IMR-90 (cell line): Measurements from ENCODE around the gene SECISBP2. TPM values are rescaled to one million over a fixed set of nuclear protein-coding genes. Genes with fewer than 3 reads are reported as not detected.
"Not testable (repeated sequence)": the region's sequence is repeated elsewhere in the genome, so short reads cannot be mapped to it uniquely, and the experiment has no call there.

ENCODE experiments used
- ATAC-seq: fragments of 200-7000 bp; cut with Tn5 transposase; 2 replicates; pipeline ENCODE4 v1.9.1; 2020; ENCODE audit warnings: low read depth, mild to moderate bottlenecking, moderate library complexity
- BruUV-seq: library from RNA; stranded (reverse); fragments of 400-500 nt; replicated peaks from 2 replicates; lab custom pipeline; 2021; lab: Mats Ljungman, UMichigan
- CTCF ChIA-PET: fragments of 300-600 bp; formaldehyde crosslinking; extraction: SDS; loops from one replicate; lab custom pipeline; 2021; ENCODE audit warnings: antibody characterized with exemption; lab: Yijun Ruan, JAX
- POLR2A ChIA-PET: fragments of 300-600 bp; sonication (Branson Sonifier 250); formaldehyde crosslinking; loops from one replicate; lab custom pipeline; 2022; ENCODE audit warnings: antibody characterized with exemption; ENCODE audit not compliant: unreplicated experiment; lab: Charles Lee
- DNase-seq: peaks from one replicate; pipeline ENCODE4 v3.0.0; 2013
- H2AFZ ChIP-seq: replicated peaks from 2 replicates; pipeline ENCODE3; 2013; ENCODE audit warnings: low read length, mild to moderate bottlenecking; ENCODE audit not compliant: poor library complexity
- H2AK5ac ChIP-seq: 2 replicates; pipeline ENCODE4 v1.6.1; 2013; ENCODE audit warnings: low read depth, low read length, inconsistent platforms
- H2AK9ac ChIP-seq: replicated peaks from 2 replicates; pipeline ENCODE3; 2013; ENCODE audit warnings: mild to moderate bottlenecking, low read depth, low read length, moderate library complexity; ENCODE audit not compliant: poor library complexity
- H2BK120ac ChIP-seq: 2 replicates; pipeline ENCODE4 v1.6.1; 2013; ENCODE audit warnings: low read depth, low read length, inconsistent platforms
- H2BK15ac ChIP-seq: 3 replicates; pipeline ENCODE4 v1.6.1; 2013; ENCODE audit warnings: low read depth, low read length, inconsistent platforms
- H2BK20ac ChIP-seq: 2 replicates; pipeline ENCODE4 v1.6.1; 2013; ENCODE audit warnings: low read depth, mild to moderate bottlenecking, inconsistent platforms, low read length, moderate library complexity
- H2BK5ac ChIP-seq: 2 replicates; pipeline ENCODE4 v1.6.1; 2013; ENCODE audit warnings: mild to moderate bottlenecking, low read depth, low read length, inconsistent platforms; ENCODE audit not compliant: poor library complexity, severe bottlenecking
- H3K14ac ChIP-seq: replicated peaks from 2 replicates; pipeline ENCODE4 v1.6.1; 2013; ENCODE audit warnings: low read depth, low read length, inconsistent platforms
- H3K18ac ChIP-seq: 2 replicates; pipeline ENCODE4 v1.6.1; 2013; ENCODE audit warnings: low read depth, low read length, control low read depth
- H3K23ac ChIP-seq: 2 replicates; pipeline ENCODE4 v1.6.1; 2013; ENCODE audit warnings: low read depth, low read length, inconsistent platforms
- H3K27ac ChIP-seq: 2 replicates; pipeline ENCODE4 v1.5.1; 2013; ENCODE audit warnings: mild to moderate bottlenecking, control low read depth, low read length; ENCODE audit not compliant: insufficient read depth
- H3K27me3 ChIP-seq: 2 replicates; pipeline ENCODE4 v1.6.1; 2013; ENCODE audit warnings: low read length; ENCODE audit not compliant: control insufficient read depth, insufficient read depth
- H3K36me3 ChIP-seq: 2 replicates; pipeline ENCODE4 v1.6.1; 2013; ENCODE audit warnings: low read length, mixed read lengths; ENCODE audit not compliant: control insufficient read depth, insufficient read depth
- H3K4ac ChIP-seq: 2 replicates; pipeline ENCODE4 v1.6.1; 2013; ENCODE audit warnings: low read depth, low read length, inconsistent platforms
- H3K4me1 ChIP-seq: 2 replicates; pipeline ENCODE4 v1.6.1; 2013; ENCODE audit warnings: low read length, mixed read lengths; ENCODE audit not compliant: control insufficient read depth, insufficient read depth
- H3K4me2 ChIP-seq: 2 replicates; pipeline ENCODE4 v1.6.1; 2013; ENCODE audit warnings: low read depth, mild to moderate bottlenecking, control low read depth, low read length, moderate library complexity
- H3K4me3 ChIP-seq: 2 replicates; pipeline ENCODE4 v1.5.1; 2013; ENCODE audit warnings: low read depth, mild to moderate bottlenecking, control low read depth, low read length, moderate library complexity; ENCODE audit not compliant: insufficient read depth
- H3K56ac ChIP-seq: 2 replicates; pipeline ENCODE4 v1.6.1; 2013; ENCODE audit warnings: low read length, inconsistent platforms; ENCODE audit not compliant: insufficient read depth; ENCODE audit errors: extremely low read depth
- H3K79me1 ChIP-seq, 2 experiments: 2 replicates each; pipeline ENCODE4 v1.6.1; 2013; ENCODE audit warnings: low read length in 2 of 2, inconsistent platforms in 1 of 2, low read depth in 1 of 2
- H3K9ac ChIP-seq: 2 replicates; pipeline ENCODE4 v1.6.1; 2013; ENCODE audit warnings: low read depth, low read length, control low read depth
- H3K9me1 ChIP-seq: 2 replicates; pipeline ENCODE4 v1.6.1; 2013; ENCODE audit warnings: low read length, inconsistent platforms; ENCODE audit not compliant: insufficient read depth
- H3K9me3 ChIP-seq: 2 replicates; pipeline ENCODE4 v1.6.1; 2013; ENCODE audit warnings: low read length; ENCODE audit not compliant: control insufficient read depth, insufficient read depth
- H4K20me1 ChIP-seq: 2 replicates; pipeline ENCODE4 v1.6.1; 2013; ENCODE audit warnings: low read length, inconsistent platforms; ENCODE audit not compliant: insufficient read depth
- H4K5ac ChIP-seq: 2 replicates; pipeline ENCODE4 v1.6.1; 2013; ENCODE audit warnings: mild to moderate bottlenecking, low read depth, low read length, control low read depth
- H4K8ac ChIP-seq, 2 experiments: 2 replicates each; pipeline ENCODE4 v1.6.1; 2013; ENCODE audit warnings: low read depth in 2 of 2, low read length in 2 of 2, control low read depth in 1 of 2, inconsistent platforms in 1 of 2
- H4K91ac ChIP-seq: 2 replicates; pipeline ENCODE4 v1.6.1; 2013; ENCODE audit warnings: low read depth, low read length, inconsistent platforms; ENCODE audit not compliant: insufficient read depth
- BHLHE40 ChIP-seq: fragments of 150-350 bp; IDR thresholded peaks from 2 replicates; pipeline ENCODE4 v1.6.1; 2016; ENCODE audit warnings: mild to moderate bottlenecking, low read depth, low read length
- CEBPB ChIP-seq: IDR thresholded peaks from 2 replicates; pipeline ENCODE4 v1.6.1; 2012; ENCODE audit warnings: low read depth, low read length, improper control_type of control experiment
- FOS ChIP-seq: fragments of 150-350 bp; IDR thresholded peaks from 2 replicates; pipeline ENCODE4 v1.6.1; 2016; ENCODE audit warnings: low read depth, low read length
- MAFK ChIP-seq: IDR thresholded peaks from 2 replicates; pipeline ENCODE4 v1.6.1; 2012; ENCODE audit warnings: low read depth, low read length, improper control_type of control experiment
- MAZ ChIP-seq: IDR thresholded peaks from 2 replicates; pipeline ENCODE4 v1.6.1; 2012; ENCODE audit warnings: low read depth, mild to moderate bottlenecking, low read length, improper control_type of control experiment, moderate library complexity, borderline replicate concordance
- MXI1 ChIP-seq: IDR thresholded peaks from 2 replicates; pipeline ENCODE4 v1.6.1; 2012; ENCODE audit warnings: low read depth, mild to moderate bottlenecking, low read length, moderate library complexity, borderline replicate concordance
- NFE2L2 ChIP-seq: fragments of 150-350 bp; IDR thresholded peaks from 2 replicates; pipeline ENCODE4 v1.6.1; 2016; ENCODE audit warnings: low read depth, mild to moderate bottlenecking, low read length
- POLR2A ChIP-seq: IDR thresholded peaks from 2 replicates; pipeline ENCODE4 v1.6.1; 2012; ENCODE audit warnings: mild to moderate bottlenecking, low read depth, low read length
- RAD21 ChIP-seq: IDR thresholded peaks from 2 replicates; pipeline ENCODE4 v1.6.1; 2012; ENCODE audit warnings: low read length, improper control_type of control experiment
- RFX5 ChIP-seq: IDR thresholded peaks from 2 replicates; pipeline ENCODE4 v1.8.0; 2012; ENCODE audit warnings: low read depth, mild to moderate bottlenecking, low read length, moderate library complexity
- WGBS, 2 experiments: methylation state at CpG; one replicate each; pipeline versions ENCODE4 v1.1.5 to v1.1.7; 2013; ENCODE audit warnings: missing lambda C conversion rate in 2 of 2; ENCODE audit not compliant: insufficient read length in 1 of 2; ENCODE audit errors: extremely low coverage in 2 of 2; 5-methylcytosine and 5-hydroxymethylcytosine counted together
- dilution Hi-C: fragments of 300-500 bp; cut with HindIII; formaldehyde crosslinking; loops from one replicate; pipeline ENCODE4 v1.14.3; 2018; ENCODE audit warnings: low sequenced_read_pairs; ENCODE audit not compliant: unreplicated experiment
- in situ Hi-C: fragments of 300-500 bp; cut with MboI; formaldehyde crosslinking; loops from 3 replicates; pipeline ENCODE4 v1.14.3; 2019; ENCODE audit warnings: low sequenced_read_pairs, inconsistent platforms, mixed read lengths
- intact Hi-C: fragments of 100-400 bp; cut with micrococcal nuclease; formaldehyde crosslinking; loops from 2 replicates; pipeline ENCODE4 v1.10.0; 2022
- polyA plus RNA-seq, 3 experiments: library from polyadenylated mRNA; depleted of rRNA; stranded (reverse); fragments of >200 nt; gene quantifications; 2 replicates each; pipeline ENCODE4 v1.2.3, GENCODE V29; 2012; ENCODE audit warnings: low replicate concordance in 1 of 3
- total RNA-seq: library from RNA; depleted of rRNA; stranded (reverse); fragments of >200 nt; gene quantifications from 2 replicates; pipeline ENCODE4 v1.2.3, GENCODE V29; 2012

SECISBP2 gene
- total and polyA plus RNA-seq, 2 of the 4 experiments (the other 2 are of a cell fraction) = 16.4 to 18.8 TPM

GRCh38 chr9:89274838-89275237, 43.5 kb upstream of the SECISBP2 start:
- Histone ChIP-seq H3K4me2 (peak overlapping the region; percentile 36; the same call in 1 of the 2 replicates), H3K4me3 (no peak overlapping the region), H3K79me1 (no peaks in the 10 kb centered on the region), H3K27ac (peak overlapping the region; percentile 55; the same call in 1 of the 2 replicates), H3K23ac (no peak overlapping the region), H3K4ac (no peak overlapping the region), H3K36me3 (no peaks in the 10 kb centered on the region), H4K20me1 (no peaks in the 10 kb centered on the region), H4K5ac (peak overlapping the region; percentile 55; the same call in 1 of the 2 replicates), H3K56ac (no peak overlapping the region), H2AK9ac (no peak overlapping the region), H4K91ac (no peak overlapping the region), H4K8ac (peak overlapping the region in 1 of 2 experiments; percentile 63; a peak in 1 of 4 replicates), H2AFZ (no peak overlapping the region), H3K9me3 (peaks cover 12% of the 10 kb centered on the region), H3K14ac (no peak overlapping the region), H3K9me1 (no peaks in the 10 kb centered on the region), H2BK5ac (peak overlapping the region; percentile 83), H2BK20ac (peak overlapping the region; percentile 90; the same call in 1 of the 2 replicates), H2BK15ac (no peak overlapping the region; the same call in 2 of the 3 replicates), H3K4me1 (peaks cover 7% of the 10 kb centered on the region; the same call in 1 of the 2 replicates), H2AK5ac (no peak overlapping the region), H3K9ac (no peak overlapping the region), H3K27me3 (no peaks in the 10 kb centered on the region), H3K18ac (no peak overlapping the region), H2BK120ac (peak overlapping the region; percentile 77)
- WGBS, 2 experiments = no CpG with 5 or more reads among the region's 5 CpGs
- intact Hi-C loops (loop anchor here (5.0 to 10.0 kb wide), 2 partner anchors 253 to 680 kb away; no protein-coding TSS in a partner anchor), in situ Hi-C loops (loop anchor here (10.0 kb wide), 1 partner anchor 680 kb away; no protein-coding TSS in a partner anchor), dilution Hi-C loops (no loop called here)
- TF ChIP-seq MAFK = no peak
- peak; percentile 16; the same call in 1 of the 2 replicates for TF ChIP-seq MAZ
- TF ChIP-seq MXI1 = peak; percentile 82; the same call in 1 of the 2 replicates
- 0 out of 2 replicates have a peak, but pooled peaks have one; percentile 28 for TF ChIP-seq POLR2A
- peak; percentile 94 for TF ChIP-seq CEBPB
- TF ChIP-seq FOS = peak; percentile 87
- no peak for TF ChIP-seq RFX5
- TF ChIP-seq NFE2L2 = peak; percentile 17; the same call in 1 of the 2 replicates
- TF ChIP-seq RAD21 = 0 out of 2 replicates have a peak, but pooled peaks have one; percentile 14
- TF ChIP-seq BHLHE40 = peak; percentile 77
- ATAC-seq (peak; percentile 93), DNase-seq (peak; percentile 99)
- ChIA-PET POLR2A (no interaction called here), CTCF (no interaction called here)
- no TSS peak for BruUV-seq

DNA sequence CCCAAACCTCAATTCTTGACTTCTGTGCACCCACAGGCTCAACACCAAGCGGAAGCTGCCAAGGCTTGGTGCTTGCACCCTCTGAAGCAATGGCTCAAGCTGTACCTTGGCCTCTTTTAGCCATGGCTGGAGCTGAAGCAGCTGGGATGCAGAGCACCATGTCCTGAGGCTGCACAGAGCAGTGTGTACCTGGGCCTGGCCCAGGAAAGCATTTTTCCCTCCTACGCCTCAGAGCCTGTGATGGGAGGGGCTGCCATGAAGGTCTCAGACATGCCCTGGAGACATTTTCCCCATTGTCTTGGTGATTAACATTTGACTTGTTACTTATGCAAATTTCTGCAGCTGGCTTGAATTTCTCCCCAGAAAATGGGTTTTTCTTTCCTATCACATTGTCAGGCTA, 42.3 kb upstream of the SECISBP2 start:
- peaks cover 12% of the 10 kb centered on the region for H3K9me3 ChIP-seq
- POLR2A ChIA-PET, H3K23ac ChIP-seq, H3K9ac ChIP-seq, H3K4me1 ChIP-seq, H3K36me3 ChIP-seq, H3K56ac ChIP-seq, H2AK9ac ChIP-seq, H2BK20ac ChIP-seq, H3K4me2 ChIP-seq, CTCF ChIA-PET, H3K14ac ChIP-seq, H2BK5ac ChIP-seq, H3K27ac ChIP-seq, H3K18ac ChIP-seq, ATAC-seq, H4K8ac ChIP-seq, H4K20me1 ChIP-seq, H2BK15ac ChIP-seq, H4K91ac ChIP-seq, H3K27me3 ChIP-seq, BruUV-seq, H3K79me1 ChIP-seq, H3K4me3 ChIP-seq, H4K5ac ChIP-seq, H2AFZ ChIP-seq, H3K9me1 ChIP-seq, dilution Hi-C loops, DNase-seq: not testable (repeated sequence)
- in situ Hi-C loops (loop anchor here (10.0 kb wide), 1 partner anchor 681 kb away; no protein-coding TSS in a partner anchor), intact Hi-C loops (loop anchor here (5.0 to 10.0 kb wide), 2 partner anchors 254 to 681 kb away; no protein-coding TSS in a partner anchor)
- no CpG with 5 or more reads among the region's 2 CpGs for WGBS, 2 experiments
- peak overlapping the region; percentile 67 for H2AK5ac ChIP-seq
- H3K4ac ChIP-seq = peak overlapping the region; percentile 64; the same call in 1 of the 2 replicates
- peak overlapping the region; percentile 28; the same call in 1 of the 2 replicates for H2BK120ac ChIP-seq
